Kidney tubule cell (primary cell): Measurements from ENCODE around the gene NR1I3.
"Not testable (repeated sequence)": the region's sequence is repeated elsewhere in the genome, so short reads cannot be mapped to it uniquely, and the experiment has no call there.

Experiments
- DNase-seq: peaks from one replicate; pipeline ENCODE4 v3.0.0-alpha.2; 2018; ENCODE audit warnings: low spot score

NR1I3 gene

DNA sequence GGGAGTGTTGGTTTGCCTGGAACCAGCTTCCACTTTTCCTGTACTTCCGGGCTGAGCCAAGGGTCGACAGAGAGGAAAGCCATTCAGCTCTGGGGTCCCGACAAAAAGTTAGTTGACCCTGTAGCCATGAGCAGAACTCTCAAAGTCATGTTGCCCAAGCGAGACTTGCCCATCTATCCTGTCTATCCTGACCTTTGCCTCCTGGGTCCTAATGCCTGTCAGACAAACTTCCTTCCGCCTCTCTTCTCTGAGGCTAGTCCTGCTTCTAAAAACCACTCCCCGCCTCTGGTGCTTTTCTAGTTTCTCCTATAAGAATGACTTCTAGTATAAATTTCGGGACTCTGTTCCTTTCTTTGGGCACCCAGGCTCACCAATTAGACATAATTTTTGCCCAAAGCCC lies 12.8 kb upstream of the NR1I3 start:
- no peak for DNase-seq

DNA sequence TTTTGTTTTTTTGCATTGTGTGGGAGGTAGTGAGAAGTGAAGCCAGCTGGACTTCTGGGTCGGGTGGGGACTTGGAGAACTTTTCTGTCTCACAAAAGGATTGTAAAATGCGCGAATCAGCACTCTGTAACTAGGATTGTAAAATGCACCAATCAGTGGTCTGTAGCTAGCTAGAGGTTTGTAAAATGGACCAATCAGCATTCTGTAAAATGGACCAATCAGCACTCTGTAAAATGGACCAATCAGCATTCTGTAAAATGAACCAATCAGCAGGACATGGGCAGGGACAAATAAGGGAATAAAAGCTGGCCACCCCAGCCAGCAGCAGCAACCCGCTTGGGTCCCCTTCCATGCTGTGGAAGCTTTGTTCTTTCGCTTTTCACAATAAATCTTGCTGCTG lies 12.1 kb upstream of the NR1I3 start:
- not testable (repeated sequence) for DNase-seq

GRCh38 chr1:161244888-161245287 lies 6.9 kb upstream of the NR1I3 start:
- no peak for DNase-seq

- peak; percentile 43 for DNase-seq
Observed at GRCh38 chr1:161242313-161242712, 4.3 kb upstream of the NR1I3 start.

DNA sequence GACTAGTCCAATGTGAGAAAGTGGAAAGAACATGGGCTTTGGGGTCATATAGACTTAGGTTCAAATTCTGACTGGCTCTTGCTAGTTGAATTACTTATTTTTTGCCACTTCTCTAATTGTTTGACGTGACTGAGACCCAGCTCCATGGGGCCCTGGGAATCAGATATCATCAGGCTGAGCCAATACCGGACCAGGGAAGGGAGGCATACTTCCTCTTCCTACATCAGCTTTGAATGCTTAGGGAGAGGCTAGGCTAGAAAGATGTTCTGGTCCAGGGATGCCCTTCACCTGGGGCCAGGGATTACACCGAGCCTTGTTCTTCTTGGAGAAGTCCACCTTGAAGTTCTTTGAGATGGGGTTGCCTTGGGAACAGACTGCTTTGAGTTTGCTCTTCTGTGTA lies 3.7 kb upstream of the NR1I3 start:
- DNase-seq = no peak

DNA sequence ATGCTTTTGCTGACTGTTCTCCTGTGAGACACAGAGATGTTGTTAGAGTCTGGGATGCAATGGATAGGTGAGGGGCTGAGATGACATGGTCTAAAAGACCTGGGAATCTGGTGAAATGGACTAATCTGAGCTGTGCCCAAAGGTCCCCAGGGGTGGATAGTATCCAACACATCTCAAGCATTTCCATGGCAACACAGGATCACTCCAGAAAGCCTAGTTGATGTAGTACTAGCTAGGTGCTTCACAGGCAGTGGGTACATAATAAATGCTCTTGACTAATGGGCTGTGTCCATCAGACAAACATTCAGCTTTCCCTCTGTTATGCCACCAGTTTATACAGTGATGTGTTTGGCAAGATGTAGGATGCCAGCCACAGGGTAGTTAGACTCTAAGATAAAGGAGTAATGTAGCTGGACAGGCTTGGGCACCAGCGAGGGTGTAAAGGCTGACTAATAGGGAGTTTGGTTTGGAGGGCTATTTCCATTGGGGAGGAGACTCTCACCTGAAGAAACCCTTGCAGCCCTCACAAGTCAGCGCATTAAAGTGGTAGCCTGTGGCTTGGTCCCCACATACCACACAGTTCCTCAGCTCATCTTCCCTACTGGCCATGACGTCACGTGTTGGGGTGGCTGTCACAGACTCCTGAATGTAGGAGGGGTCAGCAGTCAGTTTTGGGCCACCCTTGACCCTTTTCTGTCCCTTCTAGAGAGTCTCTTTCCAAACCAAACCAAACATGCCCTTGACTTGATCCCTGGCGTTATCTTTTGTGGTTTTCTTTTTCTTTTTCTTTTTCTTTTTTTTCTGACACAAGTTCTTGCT lies 1.8 kb downstream of the NR1I3 start:
- DNase-seq = no peak

- no peak for DNase-seq
Observed at GRCh38 chr1:161233102-161233501, 4.9 kb downstream of the NR1I3 start.

GRCh38 chr1:161230762-161231161 lies 7.2 kb downstream of the NR1I3 start:
- no peak for DNase-seq

GRCh38 chr1:161229896-161230295 lies 8.1 kb downstream of the NR1I3 start:
- DNase-seq = no peak

GRCh38 chr1:161228032-161228431 lies 10.0 kb downstream of the NR1I3 start:
- no peak for DNase-seq

GRCh38 chr1:161227196-161227871 lies 10.7 kb downstream of the NR1I3 start:
- DNase-seq = peak; percentile 80

GRCh38 chr1:161226759-161227158 lies 11.2 kb downstream of the NR1I3 start:
- DNase-seq = no peak

GRCh38 chr1:161226320-161226711 lies 11.7 kb downstream of the NR1I3 start:
- no peak for DNase-seq

DNA sequence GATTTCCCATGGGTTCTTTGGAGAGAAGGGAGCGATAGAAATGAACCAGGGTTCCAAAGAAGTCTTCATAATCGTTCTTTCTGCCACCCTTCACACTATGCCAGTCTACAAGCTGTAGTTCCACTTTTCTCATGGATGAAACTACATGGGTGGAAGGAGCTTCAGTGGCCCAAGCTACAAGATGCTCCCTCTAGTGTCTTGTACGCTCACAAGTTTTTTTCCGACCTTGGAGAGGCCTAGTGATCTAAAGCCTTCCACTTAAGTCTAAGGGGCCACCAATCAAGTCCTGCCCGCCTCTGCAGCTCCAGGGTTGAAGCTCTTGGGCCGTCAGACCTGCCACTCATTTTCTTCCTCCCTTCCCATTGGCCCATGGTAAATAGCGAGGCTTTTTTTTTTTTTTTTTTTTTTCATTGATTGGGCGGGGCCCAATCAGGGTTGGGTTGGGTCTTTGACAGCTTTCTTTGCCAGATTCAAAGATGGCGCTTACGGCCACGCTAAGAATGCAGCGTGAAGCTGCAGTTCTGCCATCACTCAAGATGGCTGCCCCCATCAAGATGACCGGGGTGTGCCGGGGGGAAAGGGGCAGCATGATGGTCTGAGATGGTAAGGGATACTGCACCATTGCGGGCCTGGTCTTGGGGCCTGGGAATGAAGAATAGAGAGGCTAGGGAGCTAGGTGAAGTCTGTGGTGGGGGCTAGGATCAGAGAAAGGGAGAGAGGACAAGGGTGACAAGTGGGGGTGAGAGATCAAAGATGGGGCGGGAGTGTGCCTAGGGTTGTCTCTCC lies 12.3 kb downstream of the NR1I3 start, which contains the start of gene TOMM40L:
TSS of gene TOMM40L (plus strand) at position 527 of the 786 bp plus-strand sequence. CDS start 430 bp downstream, outside the sequence.
- peak; percentile 100 for DNase-seq

DNA sequence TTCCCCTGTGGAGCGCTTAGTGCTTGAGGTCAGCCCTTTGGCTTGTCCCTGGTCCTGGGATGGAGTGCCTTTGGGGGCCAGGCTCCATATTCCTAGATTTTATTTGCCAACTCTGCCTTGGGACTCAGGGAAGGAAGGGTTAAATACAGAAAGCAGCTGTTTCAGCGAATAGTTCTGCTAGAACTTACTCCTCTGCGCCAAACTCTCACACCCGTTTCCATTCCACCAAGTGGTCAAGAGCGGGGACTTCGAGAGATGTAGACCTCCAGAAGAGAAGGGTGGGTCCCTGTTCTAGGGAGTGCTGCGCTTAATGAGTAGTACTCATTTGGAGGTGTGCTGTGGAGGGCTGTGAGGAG lies 12.8 kb downstream of the NR1I3 start:
- DNase-seq = no peak

GRCh38 chr1:161224695-161225087 lies 13.3 kb downstream of the NR1I3 start:
- DNase-seq = not testable (repeated sequence)

GRCh38 chr1:161223805-161224694 lies 14.0 kb downstream of the NR1I3 start:
- DNase-seq = no peak

DNA sequence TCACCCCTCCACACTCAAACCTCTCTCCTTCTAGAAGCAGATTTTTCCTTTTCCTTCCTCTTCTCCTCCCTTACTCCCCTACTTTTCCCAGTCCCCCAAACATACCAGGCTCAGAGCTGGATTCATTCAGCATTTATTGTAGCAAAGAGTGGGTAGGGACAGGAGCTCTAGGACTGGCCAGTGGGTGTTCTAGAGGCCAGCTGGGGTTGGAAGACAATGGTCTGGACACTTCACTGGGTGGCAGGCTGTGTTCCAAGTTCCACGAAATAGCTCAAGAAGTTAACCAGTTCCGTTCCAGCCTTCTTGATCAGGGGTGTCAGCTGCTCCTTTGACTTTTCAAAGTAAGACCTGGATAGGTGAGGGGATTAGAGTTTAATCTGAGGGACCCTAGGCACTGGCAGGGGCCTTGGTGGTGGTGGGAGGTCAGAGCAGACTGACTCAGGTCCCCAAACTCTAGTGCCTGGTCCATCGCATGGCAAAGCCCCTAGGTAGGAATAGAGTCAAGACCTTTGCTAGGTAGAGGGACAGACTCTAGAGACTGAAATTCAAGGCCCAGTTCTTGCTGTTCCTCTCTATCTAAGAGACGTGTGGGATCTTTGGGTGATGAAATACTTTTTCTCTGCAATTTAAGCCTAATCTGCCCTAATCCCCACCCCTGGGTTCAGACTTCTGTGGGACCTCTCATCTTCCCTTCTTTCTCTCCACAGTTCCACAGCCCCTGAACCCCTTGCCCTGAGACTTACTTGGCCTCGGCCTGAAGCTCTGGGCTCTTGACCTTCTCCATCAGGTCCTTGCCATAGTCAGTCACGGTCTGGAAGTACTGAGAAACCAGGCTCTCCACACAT lies 15.6 kb downstream of the NR1I3 start:
- DNase-seq = no peak

GRCh38 chr1:161220002-161220401 lies 18.0 kb downstream of the NR1I3 start:
- DNase-seq = no peak

GRCh38 chr1:161219078-161219892 lies 18.7 kb downstream of the NR1I3 start:
- DNase-seq = no peak
